Limb (tissue), 2 donors: Measurements from ENCODE around the gene ADAMTSL5.
"Not testable (repeated sequence)": the region's sequence is repeated elsewhere in the genome, so short reads cannot be mapped to it uniquely, and the experiment has no call there.

Experiments used
- DNase-seq, 2 donors: peaks; one replicate each; pipeline ENCODE4 v3.0.0-alpha.2; 2016; ENCODE audit errors: extremely low spot score in 2 of 2

Gene ADAMTSL5

GRCh38 chr19:1530856-1531255 is 18.0 kb upstream of the ADAMTSL5 start:
- DNase-seq = not testable (repeated sequence)

GRCh38 chr19:1529430-1529816 is 16.6 kb upstream of the ADAMTSL5 start:
- no peak for DNase-seq

GRCh38 chr19:1528596-1529429 is 16.0 kb upstream of the ADAMTSL5 start:
- no peak for DNase-seq

GRCh38 chr19:1527650-1528309 is 15.0 kb upstream of the ADAMTSL5 start:
- DNase-seq = no peak

- DNase-seq = no peak
These were observed 14.3 kb upstream of the ADAMTSL5 start for GRCh38 chr19:1526979-1527649.

- no peak for DNase-seq
These were observed 13.4 kb upstream of the ADAMTSL5 start for GRCh38 chr19:1526066-1526778.

- no peak for DNase-seq
These were observed 12.5 kb upstream of the ADAMTSL5 start for GRCh38 chr19:1525343-1525742.

- no peak for DNase-seq
These were observed 12.1 kb upstream of the ADAMTSL5 start for GRCh38 chr19:1524972-1525325.

GRCh38 chr19:1524287-1524971 is 11.6 kb upstream of the ADAMTSL5 start:
- no peak for DNase-seq

- no peak for DNase-seq
These were observed 10.8 kb upstream of the ADAMTSL5 start, which contains the start of gene PLK5 for GRCh38 chr19:1523412-1524286. Gene PLK5, plus strand, starts transcription at chr19:1524077. Its CDS starts 2,920 bp downstream, at chr19:1526997.

- DNase-seq = no peak
These were observed 10.0 kb upstream of the ADAMTSL5 start for GRCh38 chr19:1522838-1523237.

GRCh38 chr19:1522061-1522460 is 9.2 kb upstream of the ADAMTSL5 start:
- DNase-seq = no peak

GRCh38 chr19:1521636-1522035 is 8.8 kb upstream of the ADAMTSL5 start:
- DNase-seq = no peak

GRCh38 chr19:1520203-1520780 is 7.5 kb upstream of the ADAMTSL5 start:
- no peak for DNase-seq

- DNase-seq = not testable (repeated sequence)
These were observed 7.0 kb upstream of the ADAMTSL5 start for GRCh38 chr19:1519802-1520201.

- DNase-seq = no peak
These were observed 5.7 kb upstream of the ADAMTSL5 start for GRCh38 chr19:1518471-1518870.

GRCh38 chr19:1516395-1516753 is 3.6 kb upstream of the ADAMTSL5 start:
- DNase-seq = no peak

- DNase-seq = no peak
These were observed 2.3 kb upstream of the ADAMTSL5 start for GRCh38 chr19:1514986-1515721.

- no peak for DNase-seq
These were observed 1.5 kb upstream of the ADAMTSL5 start for GRCh38 chr19:1514295-1514661.
